GM23248 (cell line): Measurements from ENCODE around the gene CGREF1. TPM values are rescaled to one million over a fixed set of nuclear protein-coding genes. Genes with fewer than 3 reads are reported as not detected.
"Not testable (repeated sequence)": the region's sequence is repeated elsewhere in the genome, so short reads cannot be mapped to it uniquely, and the experiment has no call there.

Experiments used
- DNase-seq: peaks from one replicate; pipeline ENCODE4 v3.0.0-alpha.2; 2015
- H2AFZ ChIP-seq: fragments of 200-600 bp; sonication (generic); 2 replicates; pipeline ENCODE4 v1.6.1; 2016; ENCODE audit warnings: antibody characterized with exemption
- H3F3A ChIP-seq: fragments of 200-600 bp; sonication (generic); 2 replicates; pipeline ENCODE4 v1.6.1; 2016; ENCODE audit warnings: mild to moderate bottlenecking, antibody characterized with exemption, mixed run types; ENCODE audit not compliant: insufficient read depth
- H3K27ac ChIP-seq: fragments of 200-600 bp; sonication (generic); 2 replicates; pipeline ENCODE4 v1.5.1; 2016; ENCODE audit warnings: mild to moderate bottlenecking
- H3K27me3 ChIP-seq: fragments of 200-600 bp; sonication (generic); replicated peaks from 2 replicates; pipeline ENCODE4 v1.6.1; 2016; ENCODE audit warnings: mild to moderate bottlenecking; ENCODE audit not compliant: insufficient read depth
- H3K36me3 ChIP-seq: fragments of 200-600 bp; sonication (generic); 2 replicates; pipeline ENCODE4 v1.6.1; 2016; ENCODE audit warnings: low read depth, mild to moderate bottlenecking
- H3K4me1 ChIP-seq: fragments of 200-600 bp; sonication (generic); 2 replicates; pipeline ENCODE4 v1.6.1; 2016; ENCODE audit warnings: mild to moderate bottlenecking; ENCODE audit not compliant: insufficient read depth
- H3K4me2 ChIP-seq: fragments of 200-600 bp; sonication (generic); one replicate; pipeline ENCODE4 v1.6.1; 2016; ENCODE audit warnings: mild to moderate bottlenecking; ENCODE audit not compliant: unreplicated experiment
- H3K4me3 ChIP-seq: fragments of 200-600 bp; sonication (generic); 2 replicates; pipeline ENCODE4 v1.5.1; 2016; ENCODE audit warnings: mild to moderate bottlenecking
- H3K79me2 ChIP-seq: fragments of 200-600 bp; sonication (generic); 2 replicates; pipeline ENCODE4 v1.6.1; 2016; ENCODE audit warnings: mild to moderate bottlenecking; ENCODE audit not compliant: insufficient read depth
- H3K9ac ChIP-seq: fragments of 200-600 bp; sonication (generic); 2 replicates; pipeline ENCODE4 v1.6.1; 2016; ENCODE audit warnings: mild to moderate bottlenecking
- H3K9me2 ChIP-seq: fragments of 200-600 bp; sonication (generic); 2 replicates; pipeline ENCODE4 v1.6.1; 2016; ENCODE audit warnings: mixed run types, mild to moderate bottlenecking, moderate library complexity; ENCODE audit not compliant: insufficient read depth
- H3K9me3 ChIP-seq: fragments of 200-600 bp; sonication (generic); one replicate; pipeline ENCODE4 v1.6.1; 2017; ENCODE audit warnings: low read depth
- H4K20me1 ChIP-seq: fragments of 200-600 bp; sonication (generic); 2 replicates; pipeline ENCODE4 v1.6.0; 2016; ENCODE audit not compliant: insufficient read depth
- EZH2 ChIP-seq: fragments of 200-600 bp; sonication (generic); IDR thresholded peaks from 2 replicates; pipeline ENCODE4 v1.6.1; 2018; ENCODE audit warnings: antibody characterized with exemption, mild to moderate bottlenecking; ENCODE audit not compliant: insufficient read depth, poor library complexity, severe bottlenecking
- EZH2phosphoT487 ChIP-seq: fragments of 200-600 bp; sonication (generic); IDR thresholded peaks from 2 replicates; pipeline ENCODE4 v1.6.1; 2018; ENCODE audit warnings: antibody characterized with exemption, moderate library complexity, mild to moderate bottlenecking, low read depth; ENCODE audit not compliant: insufficient read depth
- WGBS, 2 experiments: methylation state at CpG; one replicate each; pipeline ENCODE4 v1.1.6; 2015 to 2017; ENCODE audit warnings: low lambda C conversion rate in 2 of 2, low coverage in 1 of 2; ENCODE audit errors: missing lambda C conversion rate in 2 of 2; 5-methylcytosine and 5-hydroxymethylcytosine counted together
- in situ Hi-C: fragments of 300-500 bp; cut with MboI; formaldehyde crosslinking; loops from 2 replicates; pipeline ENCODE4 v1.15.0; 2020
- polyA plus RNA-seq: library from polyadenylated mRNA; unstranded; fragments of >200 nt; fragmentation: Nextera tagmentation; extraction: Ambion mirVana; gene quantifications from 2 replicates; pipeline ENCODE4 v1.2.1, GENCODE V29; 2016
- total RNA-seq: library from RNA; depleted of rRNA; stranded (reverse); fragments of >200 nt; shearing (Covaris generic); gene quantifications from 2 replicates; pipeline ENCODE4 v1.2.3, GENCODE V29; 2014

CGREF1 gene
- total and polyA plus RNA-seq, 2 experiments from 2014 or later = 17.2 to 19.2 TPM

DNA sequence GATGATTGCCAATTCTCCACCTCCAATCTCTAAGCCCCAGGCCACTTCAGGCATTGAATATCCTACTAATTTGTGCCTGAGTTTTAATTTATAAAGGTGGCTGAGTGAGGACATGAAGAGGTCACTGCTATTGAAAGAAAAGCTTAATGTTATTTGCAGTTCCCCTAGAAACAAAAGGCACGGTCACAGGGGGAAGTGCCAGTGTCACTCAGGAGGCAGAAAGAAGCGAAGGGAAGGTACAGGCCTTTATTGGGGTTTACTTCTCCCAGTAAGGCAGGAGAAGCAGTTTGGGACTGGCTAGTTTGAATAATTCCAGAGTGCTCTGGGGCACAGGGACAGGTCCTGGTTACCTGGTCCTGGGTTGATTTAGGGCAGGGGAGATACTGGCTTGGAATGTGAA, 3.0 kb upstream of the CGREF1 start:
- H3K9me2 ChIP-seq = no peaks in the 10 kb centered on the region
- no peaks in the 10 kb centered on the region for H3K79me2 ChIP-seq
- no peaks in the 10 kb centered on the region for H3F3A ChIP-seq
- no peak overlapping the region for H2AFZ ChIP-seq
- H3K4me3 ChIP-seq = no peak overlapping the region
- in situ Hi-C loops = no loop called here
- no peaks in the 10 kb centered on the region for H3K4me1 ChIP-seq
- H3K27me3 ChIP-seq = peaks cover 17% of the 10 kb centered on the region
- TF ChIP-seq EZH2 (no peak), EZH2phosphoT487 (no peak)
- 94 to 95% methylated on average over 2 of the region's 2 CpGs for WGBS, 2 experiments
- no peaks in the 10 kb centered on the region for H3K9me3 ChIP-seq
- no peak overlapping the region for H3K4me2 ChIP-seq
- H3K27ac ChIP-seq = no peak overlapping the region
- DNase-seq = no peak
- no peaks in the 10 kb centered on the region for H3K36me3 ChIP-seq
- no peak overlapping the region for H3K9ac ChIP-seq
- H4K20me1 ChIP-seq = no peaks in the 10 kb centered on the region

DNA sequence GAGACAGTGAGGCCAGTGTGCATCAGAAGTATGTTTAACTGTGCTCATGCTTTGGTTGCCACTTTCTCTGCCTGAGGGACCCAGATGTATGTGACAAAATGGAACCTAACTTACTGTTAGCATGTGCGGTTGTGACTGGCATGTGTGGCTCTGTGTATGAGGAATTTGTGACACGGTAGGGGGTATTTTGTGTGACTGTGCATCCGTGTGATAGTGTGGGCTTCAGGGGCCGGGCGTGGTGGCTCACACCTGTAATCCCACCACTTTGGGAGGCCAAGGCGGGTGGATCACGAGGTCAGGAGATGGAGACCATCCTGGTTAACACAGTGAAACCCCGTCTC, 372 bp upstream of the CGREF1 start:
- peaks cover 17% of the 10 kb centered on the region for H3K27me3 ChIP-seq
- H3K4me1 ChIP-seq, H3K36me3 ChIP-seq, in situ Hi-C loops, H3K79me2 ChIP-seq, DNase-seq, H3K9me3 ChIP-seq, H3K27ac ChIP-seq, H4K20me1 ChIP-seq, H3F3A ChIP-seq, H3K9me2 ChIP-seq: not testable (repeated sequence)
- H3K4me3 ChIP-seq = peak overlapping the region; percentile 70
- peak overlapping the region; percentile 74 for H2AFZ ChIP-seq
- peak overlapping the region; percentile 74 for H3K4me2 ChIP-seq
- WGBS, 2 experiments = 72% methylated on average over 8 of the region's 8 CpGs
- H3K9ac ChIP-seq = peak overlapping the region; percentile 68

DNA sequence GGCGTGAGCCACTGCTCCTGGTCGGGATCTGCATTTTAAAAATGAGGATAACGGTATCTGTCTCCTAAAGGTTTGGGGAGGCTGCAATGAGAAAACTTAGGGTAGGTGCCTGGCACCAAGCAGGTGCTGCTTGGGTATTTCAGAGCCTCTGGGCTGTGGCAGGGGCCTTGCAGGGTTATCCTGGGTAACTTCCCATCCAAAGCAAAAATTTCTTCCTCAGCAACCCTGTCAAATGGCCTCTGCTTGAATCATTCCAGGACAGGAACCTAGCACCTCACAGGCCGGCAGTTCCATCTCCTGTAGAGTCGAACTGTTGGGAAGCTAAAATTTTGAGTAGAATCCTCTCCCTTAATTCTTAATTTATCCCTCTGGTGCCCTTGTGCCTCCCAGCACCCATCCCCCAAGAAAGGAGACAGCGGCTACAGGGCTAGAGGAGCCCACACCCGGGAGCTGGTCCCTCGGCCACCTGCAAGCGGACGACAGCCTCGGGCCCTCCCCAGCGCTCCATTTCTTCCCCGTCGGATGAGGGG, 868 bp downstream of the CGREF1 start:
- TF ChIP-seq EZH2 = no peak
- TF ChIP-seq EZH2phosphoT487 = no peak
- peak overlapping the region; percentile 74 for H3K4me2 ChIP-seq

DNA sequence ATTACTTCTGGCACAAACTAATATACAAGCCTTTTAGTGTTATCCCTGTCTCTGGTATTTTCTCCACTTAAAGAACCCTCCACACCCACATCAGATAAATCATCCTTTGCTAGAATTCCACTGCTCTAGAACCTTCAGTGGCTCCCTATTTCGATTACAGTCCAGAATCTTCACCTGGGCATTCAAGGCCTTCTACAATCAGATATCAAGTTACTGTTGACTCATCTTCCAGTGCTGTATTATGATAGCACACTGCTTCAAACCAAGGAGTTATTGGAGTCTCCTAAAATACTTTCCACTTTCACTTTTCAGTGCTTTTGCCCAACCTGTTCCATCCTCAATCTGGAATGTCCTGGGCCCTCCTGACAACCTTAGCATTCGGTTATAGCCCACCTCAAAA, 3.4 kb downstream of the CGREF1 start:
- in situ Hi-C loops = no loop called here

More for the DNA sequence above, 868 bp downstream of the CGREF1 start:
- in situ Hi-C loops = no loop called here
- H3K27me3 ChIP-seq = peaks cover 17% of the 10 kb centered on the region
- H3K4me1 ChIP-seq = no peaks in the 10 kb centered on the region
- peak overlapping the region; percentile 68 for H3K9ac ChIP-seq
- 27 to 28% methylated on average over 14 of the region's 14 CpGs for WGBS, 2 experiments
- H3F3A ChIP-seq = no peaks in the 10 kb centered on the region
- peak; percentile 23 for DNase-seq
- H3K27ac ChIP-seq = no peak overlapping the region
- H3K9me2 ChIP-seq = no peaks in the 10 kb centered on the region
- no peaks in the 10 kb centered on the region for H3K9me3 ChIP-seq
- no peaks in the 10 kb centered on the region for H3K79me2 ChIP-seq
- H3K4me3 ChIP-seq = peak overlapping the region; percentile 70
- peak overlapping the region; percentile 74 for H2AFZ ChIP-seq
- no peaks in the 10 kb centered on the region for H4K20me1 ChIP-seq
- no peaks in the 10 kb centered on the region for H3K36me3 ChIP-seq

DNA sequence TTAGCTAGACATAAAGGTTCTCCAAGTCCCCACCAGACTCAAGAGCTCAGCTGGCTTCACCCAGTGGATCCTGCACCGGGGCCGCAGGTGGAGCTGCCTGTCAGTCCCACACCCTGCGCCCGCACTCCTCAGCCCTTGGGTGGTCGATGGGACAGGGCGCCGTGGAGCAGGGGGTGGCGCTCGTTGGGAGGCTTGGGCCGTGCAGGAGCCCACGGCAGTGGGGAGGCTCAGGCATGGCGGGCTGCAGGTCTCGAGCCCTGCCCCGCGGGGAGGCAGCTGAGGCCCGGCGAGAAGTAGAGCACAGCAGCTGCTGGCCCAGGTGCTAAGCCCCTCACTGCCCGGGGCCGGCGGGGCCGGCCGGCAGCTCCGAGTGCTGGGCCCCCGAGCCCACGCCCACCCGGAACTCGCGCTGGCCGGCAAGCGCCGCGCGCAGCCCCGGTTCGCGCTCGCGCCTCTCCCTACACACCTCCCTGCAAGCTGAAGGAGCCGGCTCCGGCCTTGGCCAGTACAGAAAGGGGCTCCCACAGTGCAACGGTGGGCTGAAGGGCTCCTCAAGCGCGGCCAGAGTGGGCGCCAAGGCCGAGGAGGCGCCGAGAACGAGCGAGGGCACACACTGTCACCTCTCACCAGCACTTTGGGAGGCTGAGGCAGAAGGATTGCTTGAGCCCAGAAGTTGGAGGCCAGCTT, 7.4 kb downstream of the CGREF1 start:
- H3K79me2 ChIP-seq, H3K9ac ChIP-seq, H2AFZ ChIP-seq, H3K4me2 ChIP-seq, DNase-seq, H3K36me3 ChIP-seq, H3K4me1 ChIP-seq, H3F3A ChIP-seq, H4K20me1 ChIP-seq, H3K9me2 ChIP-seq, H3K27me3 ChIP-seq, H3K27ac ChIP-seq, H3K9me3 ChIP-seq, in situ Hi-C loops, H3K4me3 ChIP-seq: not testable (repeated sequence)
- WGBS, 2 experiments = 91 to 97% methylated on average over 21 to 40 of the region's 49 CpGs

More for the DNA sequence above, 3.4 kb downstream of the CGREF1 start:
- no peak overlapping the region for H3K4me2 ChIP-seq
- H3K9me3 ChIP-seq = no peaks in the 10 kb centered on the region
- TF ChIP-seq EZH2phosphoT487 (no peak), EZH2 (no peak)
- no peak for DNase-seq
- WGBS, 2 experiments = 56 to 62% methylated on average over 2 of the region's 2 CpGs
- H3K4me1 ChIP-seq = no peaks in the 10 kb centered on the region
- no peaks in the 10 kb centered on the region for H3K9me2 ChIP-seq
- no peak overlapping the region for H3K9ac ChIP-seq
- no peaks in the 10 kb centered on the region for H3F3A ChIP-seq
- no peak overlapping the region for H3K27ac ChIP-seq
- no peaks in the 10 kb centered on the region for H3K36me3 ChIP-seq
- peaks cover 2% of the 10 kb centered on the region; the same call in 1 of the 2 replicates for H3K27me3 ChIP-seq
- H3K4me3 ChIP-seq = no peak overlapping the region
- H3K79me2 ChIP-seq = no peaks in the 10 kb centered on the region
- H2AFZ ChIP-seq = no peak overlapping the region
- no peaks in the 10 kb centered on the region for H4K20me1 ChIP-seq

DNA sequence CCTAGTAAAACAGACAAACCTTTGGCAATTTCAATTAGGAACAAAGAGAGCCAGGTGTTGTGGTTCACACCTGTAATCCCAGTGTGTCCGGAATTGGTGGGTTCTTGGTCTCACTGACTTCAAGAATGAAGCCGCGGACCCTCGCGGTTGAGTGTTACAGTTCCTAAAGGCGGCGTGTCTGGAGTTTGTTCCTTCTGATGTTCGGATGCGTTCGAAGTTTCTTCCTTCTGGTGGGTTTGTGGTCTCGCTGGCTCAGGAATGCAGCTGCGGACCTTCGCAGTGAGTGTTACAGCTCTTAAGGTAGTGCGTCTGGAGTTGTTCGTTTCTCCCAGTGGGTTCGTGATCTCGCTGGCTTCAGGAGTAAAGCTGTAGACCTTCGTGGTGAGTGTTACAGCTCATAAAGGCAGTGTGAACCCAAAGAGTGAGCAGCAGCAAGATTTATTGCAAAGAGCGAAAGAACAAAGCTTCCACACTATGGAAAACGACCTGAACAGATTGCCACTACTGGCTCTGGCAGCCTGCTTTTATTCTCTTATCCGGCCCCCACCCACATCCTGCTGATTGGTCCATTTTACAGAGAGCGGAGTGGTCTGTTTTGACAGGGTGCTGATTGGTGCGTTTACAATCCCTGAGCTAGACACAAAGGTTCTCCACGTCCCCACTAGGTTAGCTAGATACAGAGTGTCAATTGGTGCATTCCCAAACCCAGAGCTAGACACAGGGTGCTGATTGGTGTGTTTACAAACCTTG, 8.2 kb downstream of the CGREF1 start:
- H3K4me1 ChIP-seq, H3K9ac ChIP-seq, DNase-seq, H3K4me2 ChIP-seq, H3K9me3 ChIP-seq, H3F3A ChIP-seq, H4K20me1 ChIP-seq, H3K9me2 ChIP-seq, H3K79me2 ChIP-seq, H3K36me3 ChIP-seq, H3K27ac ChIP-seq, in situ Hi-C loops, H3K27me3 ChIP-seq, H2AFZ ChIP-seq, H3K4me3 ChIP-seq: not testable (repeated sequence)
- WGBS, 2 experiments = 76 to 79% methylated on average over 22 to 24 of the region's 24 CpGs
